Endothelial cell of umbilical vein (primary cell): ENCODE results near the gene MBD4.

Source experiments
- EZH2 ChIP-seq: IDR thresholded peaks from 2 replicates; pipeline ENCODE4 v1.6.1; 2012; ENCODE audit warnings: borderline replicate concordance, low read depth, mild to moderate bottlenecking, moderate library complexity, low read length, inconsistent platforms; ENCODE audit not compliant: severe bottlenecking
- FOS ChIP-seq: IDR thresholded peaks from 2 replicates; pipeline ENCODE4 v1.6.1; 2011; ENCODE audit warnings: mild to moderate bottlenecking, low read length, moderate library complexity, borderline replicate concordance; ENCODE audit not compliant: insufficient read depth
- POLR2A ChIP-seq: IDR thresholded peaks from 2 replicates; pipeline ENCODE4 v1.6.1; 2012; ENCODE audit warnings: low read depth, mild to moderate bottlenecking, control low read depth, low read length
- POLR2AphosphoS5 ChIP-seq: IDR thresholded peaks from 2 replicates; pipeline ENCODE4 v1.6.1; 2012; ENCODE audit warnings: low read depth, mild to moderate bottlenecking, control low read depth, low read length, moderate library complexity; ENCODE audit not compliant: insufficient read depth
- TF ChIP-seq, protein P1 (sequence below), 2 donors: IDR thresholded peaks; 1 replicate in 1 of 2; 2 replicates in 1 of 2; pipeline ENCODE4 v1.5.1; 2011; ENCODE audit warnings: low read length in 2 of 2, mild to moderate bottlenecking in 2 of 2, moderate library complexity in 2 of 2, control low read depth in 1 of 2, inconsistent platforms in 1 of 2, low read depth in 1 of 2; ENCODE audit not compliant: insufficient read depth in 1 of 2; ENCODE audit errors: extremely low read depth in 1 of 2
- TF ChIP-seq, protein P2 (sequence below): IDR thresholded peaks from 2 replicates; pipeline ENCODE4 v1.6.1; 2011; ENCODE audit not compliant: insufficient read depth, insufficient read length

- TF ChIP-seq POLR2AphosphoS5 (no peak), POLR2A (no peak), FOS (no peak), EZH2 (no peak)
- TF ChIP-seq, protein P1, sequence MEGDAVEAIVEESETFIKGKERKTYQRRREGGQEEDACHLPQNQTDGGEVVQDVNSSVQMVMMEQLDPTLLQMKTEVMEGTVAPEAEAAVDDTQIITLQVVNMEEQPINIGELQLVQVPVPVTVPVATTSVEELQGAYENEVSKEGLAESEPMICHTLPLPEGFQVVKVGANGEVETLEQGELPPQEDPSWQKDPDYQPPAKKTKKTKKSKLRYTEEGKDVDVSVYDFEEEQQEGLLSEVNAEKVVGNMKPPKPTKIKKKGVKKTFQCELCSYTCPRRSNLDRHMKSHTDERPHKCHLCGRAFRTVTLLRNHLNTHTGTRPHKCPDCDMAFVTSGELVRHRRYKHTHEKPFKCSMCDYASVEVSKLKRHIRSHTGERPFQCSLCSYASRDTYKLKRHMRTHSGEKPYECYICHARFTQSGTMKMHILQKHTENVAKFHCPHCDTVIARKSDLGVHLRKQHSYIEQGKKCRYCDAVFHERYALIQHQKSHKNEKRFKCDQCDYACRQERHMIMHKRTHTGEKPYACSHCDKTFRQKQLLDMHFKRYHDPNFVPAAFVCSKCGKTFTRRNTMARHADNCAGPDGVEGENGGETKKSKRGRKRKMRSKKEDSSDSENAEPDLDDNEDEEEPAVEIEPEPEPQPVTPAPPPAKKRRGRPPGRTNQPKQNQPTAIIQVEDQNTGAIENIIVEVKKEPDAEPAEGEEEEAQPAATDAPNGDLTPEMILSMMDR (IDR thresholded peaks at IDR 0.05; ENCODE audit: extremely low read depth in 1 of 2, insufficient read depth in 1 of 2, low read depth in 1 of 2, low read length in 2 of 2): no peak
- TF ChIP-seq, protein P2, sequence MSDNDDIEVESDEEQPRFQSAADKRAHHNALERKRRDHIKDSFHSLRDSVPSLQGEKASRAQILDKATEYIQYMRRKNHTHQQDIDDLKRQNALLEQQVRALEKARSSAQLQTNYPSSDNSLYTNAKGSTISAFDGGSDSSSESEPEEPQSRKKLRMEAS: no peak
Measured at GRCh38 chr3:129419476-129419875, 20.3 kb downstream of the MBD4 start.
